HG03095 (cell line): ENCODE data around the gene RHOBTB1.
"Not testable (repeated sequence)": the region's sequence is repeated elsewhere in the genome, so short reads cannot be mapped to it uniquely, and the experiment has no call there.

Experiments used
- ATAC-seq: cut with Tn5 transposase; IDR thresholded peaks from one replicate; pipeline ENCODE4 v1.9.1; 2021; ENCODE audit warnings: moderate library complexity; ENCODE audit not compliant: unreplicated experiment

Gene RHOBTB1, protein sequence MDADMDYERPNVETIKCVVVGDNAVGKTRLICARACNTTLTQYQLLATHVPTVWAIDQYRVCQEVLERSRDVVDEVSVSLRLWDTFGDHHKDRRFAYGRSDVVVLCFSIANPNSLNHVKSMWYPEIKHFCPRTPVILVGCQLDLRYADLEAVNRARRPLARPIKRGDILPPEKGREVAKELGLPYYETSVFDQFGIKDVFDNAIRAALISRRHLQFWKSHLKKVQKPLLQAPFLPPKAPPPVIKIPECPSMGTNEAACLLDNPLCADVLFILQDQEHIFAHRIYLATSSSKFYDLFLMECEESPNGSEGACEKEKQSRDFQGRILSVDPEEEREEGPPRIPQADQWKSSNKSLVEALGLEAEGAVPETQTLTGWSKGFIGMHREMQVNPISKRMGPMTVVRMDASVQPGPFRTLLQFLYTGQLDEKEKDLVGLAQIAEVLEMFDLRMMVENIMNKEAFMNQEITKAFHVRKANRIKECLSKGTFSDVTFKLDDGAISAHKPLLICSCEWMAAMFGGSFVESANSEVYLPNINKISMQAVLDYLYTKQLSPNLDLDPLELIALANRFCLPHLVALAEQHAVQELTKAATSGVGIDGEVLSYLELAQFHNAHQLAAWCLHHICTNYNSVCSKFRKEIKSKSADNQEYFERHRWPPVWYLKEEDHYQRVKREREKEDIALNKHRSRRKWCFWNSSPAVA

DNA sequence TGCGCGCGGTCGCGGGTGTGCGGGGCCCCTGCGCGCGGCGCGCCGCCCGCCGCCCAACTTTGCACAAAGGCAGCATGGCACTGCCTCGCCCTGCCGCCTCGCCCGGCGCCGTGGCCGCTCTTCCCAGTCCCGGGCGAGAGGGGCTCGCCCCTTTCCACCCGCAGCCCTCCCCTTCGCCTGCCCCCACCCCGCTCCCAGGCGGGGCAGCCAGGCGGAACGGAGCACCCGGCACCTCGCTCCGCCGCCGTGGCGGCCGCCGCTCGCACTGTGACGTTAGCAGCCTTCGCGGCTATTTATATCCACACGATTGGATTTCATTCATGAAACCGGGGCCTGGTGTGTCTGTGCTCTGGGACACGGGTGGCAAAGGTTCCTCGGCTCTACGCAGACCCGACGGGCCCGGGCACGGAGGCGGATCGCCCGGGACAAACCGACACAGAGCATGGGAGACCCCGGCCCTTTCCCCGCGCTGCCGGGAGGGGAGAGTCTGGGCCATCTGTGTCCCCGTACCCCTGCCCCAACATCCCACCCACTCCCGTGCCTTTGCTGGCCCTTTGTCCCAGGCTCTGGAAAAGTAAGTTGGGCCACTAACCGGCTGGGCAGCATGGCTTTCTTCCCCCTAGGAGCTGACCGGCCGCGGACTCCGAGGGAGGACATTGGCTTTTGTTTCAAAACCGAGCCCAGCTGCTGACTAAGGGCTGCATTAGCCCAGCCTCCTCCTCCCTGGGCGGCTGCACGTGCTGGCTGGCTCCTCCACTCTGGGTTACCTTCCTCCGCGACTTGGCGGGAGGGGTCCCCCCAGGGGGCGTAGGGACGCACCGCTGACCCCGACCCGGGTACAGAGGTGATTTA lies at the start of gene RHOBTB1:
Gene RHOBTB1, minus strand, starts transcription at position 128 of the 852 bp plus-strand sequence. CDS start 32,643 bp downstream, outside the sequence.
- peak; percentile 44 for ATAC-seq

GRCh38 chr10:60992636-60993035 lies 48.7 kb upstream of the RHOBTB1 start:
- no peak for ATAC-seq

GRCh38 chr10:60990663-60991062 lies 46.7 kb upstream of the RHOBTB1 start:
- no peak for ATAC-seq

DNA sequence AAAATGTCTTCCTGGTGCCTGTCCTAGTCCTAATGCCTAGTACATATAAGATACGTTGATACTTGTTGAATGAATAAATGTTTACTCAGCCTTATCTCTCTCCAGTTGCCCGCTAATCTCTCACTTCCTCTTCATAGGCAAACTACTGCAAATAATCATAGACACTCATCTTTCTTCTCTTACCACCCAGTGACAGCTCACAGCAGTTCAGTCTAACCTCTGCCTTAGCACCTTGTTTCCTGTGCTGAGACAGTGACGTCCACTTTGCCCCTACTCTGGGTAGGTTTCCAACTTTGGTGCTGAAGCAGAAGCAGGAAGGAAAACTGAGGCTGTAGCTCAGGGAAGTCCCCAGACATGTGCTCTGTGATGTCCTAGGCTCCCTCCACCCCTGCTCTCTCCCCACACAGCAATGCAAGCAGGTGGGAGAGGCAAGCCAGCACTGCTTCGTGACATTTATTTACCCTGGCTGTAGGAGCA lies 45.5 kb upstream of the RHOBTB1 start:
- ATAC-seq = no peak

DNA sequence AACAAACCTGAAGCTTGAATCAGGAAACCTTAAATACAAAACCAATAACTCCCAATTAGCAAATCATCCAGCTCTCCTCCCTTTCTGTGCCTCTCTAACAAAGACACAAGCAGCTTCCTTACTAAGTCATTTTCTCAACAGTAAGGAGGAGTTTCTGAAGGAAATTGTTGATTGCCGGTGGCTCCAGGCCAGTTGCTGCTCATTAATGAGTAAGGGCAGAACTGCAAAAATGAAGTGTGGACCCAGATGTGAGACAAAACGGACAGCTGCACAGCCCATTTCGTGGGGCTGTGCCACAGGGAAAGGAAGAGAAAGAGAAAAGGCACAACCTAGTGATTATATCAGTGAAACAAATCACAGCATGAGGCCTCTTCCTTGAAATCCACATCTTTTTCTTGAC lies 42.8 kb upstream of the RHOBTB1 start:
- no peak for ATAC-seq

- ATAC-seq = no peak
Measured at GRCh38 chr10:60985951-60986350, 42.0 kb upstream of the RHOBTB1 start.

DNA sequence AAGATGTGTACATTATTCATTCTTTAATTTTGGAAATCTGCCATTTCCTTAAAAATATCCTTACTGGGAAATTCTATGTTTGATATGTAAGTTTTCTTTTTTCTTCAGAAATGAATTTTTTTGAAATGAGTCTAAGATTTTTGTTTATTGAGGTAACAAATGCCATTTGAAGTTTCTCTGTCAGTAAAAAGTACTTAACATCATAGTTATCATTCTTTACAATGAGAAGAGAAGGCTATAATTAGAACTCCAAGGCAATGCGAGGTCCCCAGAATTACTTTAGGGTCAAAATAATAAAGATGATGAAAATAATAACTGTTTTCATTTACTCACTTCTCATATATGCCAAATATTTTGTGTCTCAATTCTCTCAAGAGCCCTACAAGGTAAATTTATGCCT lies 37.0 kb upstream of the RHOBTB1 start:
- ATAC-seq = no peak

GRCh38 chr10:60979667-60980104 lies 35.7 kb upstream of the RHOBTB1 start:
- no peak for ATAC-seq

DNA sequence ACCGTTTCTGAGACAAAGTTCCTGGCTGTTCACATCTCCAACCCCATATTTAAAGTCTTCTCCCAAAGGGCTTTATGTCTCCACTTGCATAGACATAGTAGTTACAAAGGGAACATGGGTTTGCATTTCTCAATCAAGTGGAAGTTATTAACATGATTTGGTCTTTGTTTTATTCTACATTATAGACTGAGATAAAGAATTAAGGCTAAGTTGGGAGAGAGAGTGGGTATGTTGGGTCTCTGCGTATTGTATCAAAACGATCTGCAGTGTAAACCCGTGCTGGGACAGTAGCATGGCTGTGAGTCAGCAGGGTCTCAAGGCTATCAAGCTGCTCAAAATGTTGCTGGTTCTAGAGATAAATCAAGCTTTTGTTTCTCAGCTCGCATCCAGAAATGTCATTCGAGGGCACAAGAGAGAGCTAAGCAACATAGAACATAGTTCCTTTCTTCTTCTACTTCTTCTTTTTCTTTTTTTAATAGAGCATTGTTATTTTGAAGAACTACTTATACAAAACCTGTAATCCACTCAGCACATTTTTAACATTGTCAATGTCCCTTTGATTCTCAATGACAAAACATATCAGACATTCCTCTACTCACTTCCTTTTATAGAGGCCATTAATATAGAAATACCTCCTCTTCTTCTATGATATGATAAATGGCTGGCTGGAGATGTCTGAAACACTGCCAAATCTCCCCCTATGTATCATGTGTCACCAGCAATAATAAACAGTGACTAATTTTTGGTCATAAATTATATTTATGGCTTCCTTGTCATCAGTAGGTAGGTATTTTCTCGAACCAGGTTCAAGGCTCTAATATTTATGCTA lies 34.5 kb upstream of the RHOBTB1 start:
- ATAC-seq = no peak

DNA sequence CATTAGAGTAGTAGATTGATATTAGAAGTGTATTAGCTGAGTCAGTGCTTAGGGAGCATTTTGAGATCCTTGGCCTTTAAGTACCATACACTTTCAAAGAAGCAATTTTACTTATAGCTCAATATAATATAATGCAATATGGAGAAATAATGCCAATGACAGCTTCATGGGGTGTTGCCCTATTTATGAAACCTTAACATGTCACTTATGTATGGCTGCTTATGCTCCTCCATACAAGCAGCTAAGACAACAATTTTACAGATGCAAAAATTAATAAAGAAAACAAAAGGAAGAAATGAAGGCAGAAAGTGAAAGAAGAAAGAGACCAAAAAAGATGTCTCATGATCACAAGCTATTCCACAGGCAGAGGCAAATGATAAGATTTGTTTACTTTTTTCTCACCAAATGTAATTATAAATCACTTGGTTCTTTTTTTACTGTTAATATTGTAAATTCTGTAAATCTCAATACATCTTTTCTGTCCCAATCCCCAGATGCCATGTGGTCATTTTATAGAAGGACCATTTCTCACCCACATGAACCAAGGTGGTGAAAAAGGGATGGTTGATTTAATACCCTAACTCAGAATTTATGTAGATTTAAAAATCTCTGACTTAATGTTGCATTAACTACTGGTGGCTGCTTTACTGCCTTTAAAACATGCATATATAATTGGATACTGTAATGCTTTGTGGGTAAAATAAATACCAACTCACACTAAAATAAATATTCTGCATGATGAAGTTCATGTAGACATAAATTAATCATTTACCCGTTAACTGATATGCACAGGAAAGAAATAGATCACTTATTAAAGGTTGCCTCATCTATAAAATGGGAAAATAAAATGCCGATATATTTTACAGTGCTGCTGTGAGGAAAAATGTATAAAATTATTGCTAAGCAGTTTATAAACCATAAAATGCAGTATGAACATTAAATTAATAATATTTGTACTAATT lies 33.5 kb upstream of the RHOBTB1 start:
- ATAC-seq = no peak

- ATAC-seq = no peak
Measured at GRCh38 chr10:60976687-60977086, 32.7 kb upstream of the RHOBTB1 start.

DNA sequence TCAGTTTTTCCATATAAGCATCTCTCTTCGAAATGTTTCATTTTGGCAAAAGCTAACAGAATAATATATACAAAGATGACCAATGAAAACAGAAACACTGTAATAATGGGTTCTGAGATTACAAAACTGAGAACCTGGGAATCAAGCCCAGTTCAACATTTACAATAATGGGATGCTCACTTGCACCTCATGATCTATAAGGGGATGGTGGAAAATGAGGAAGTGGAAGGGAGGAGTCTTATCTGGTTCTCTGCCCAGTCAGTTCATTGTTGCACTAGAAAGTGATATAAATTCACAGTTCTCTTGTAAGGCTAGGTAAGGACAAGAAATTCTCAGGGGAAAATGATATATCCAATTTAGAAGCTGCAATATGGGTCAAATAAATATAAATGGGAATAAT lies 31.7 kb upstream of the RHOBTB1 start:
- ATAC-seq = no peak

GRCh38 chr10:60974463-60975149 lies 30.6 kb upstream of the RHOBTB1 start:
- no peak for ATAC-seq

DNA sequence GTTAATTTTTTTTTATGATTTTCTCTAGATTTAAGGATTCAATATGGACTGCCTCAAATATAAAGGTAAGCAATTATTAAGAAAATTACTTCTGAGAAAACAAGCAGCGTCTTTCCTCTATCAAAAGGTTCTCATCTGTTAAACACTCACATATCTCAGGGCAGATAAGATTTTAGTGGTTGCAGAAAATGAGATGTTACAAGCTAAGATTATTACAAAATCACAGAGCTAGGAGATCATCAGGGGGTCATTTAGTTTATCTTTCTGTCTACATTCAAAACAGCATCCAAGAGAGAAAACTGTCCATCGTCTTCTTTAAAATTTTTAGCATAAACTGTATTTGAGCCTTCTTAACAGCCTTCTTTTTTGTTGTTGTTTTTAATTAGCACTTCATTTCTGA lies 29.1 kb upstream of the RHOBTB1 start:
- ATAC-seq = no peak

DNA sequence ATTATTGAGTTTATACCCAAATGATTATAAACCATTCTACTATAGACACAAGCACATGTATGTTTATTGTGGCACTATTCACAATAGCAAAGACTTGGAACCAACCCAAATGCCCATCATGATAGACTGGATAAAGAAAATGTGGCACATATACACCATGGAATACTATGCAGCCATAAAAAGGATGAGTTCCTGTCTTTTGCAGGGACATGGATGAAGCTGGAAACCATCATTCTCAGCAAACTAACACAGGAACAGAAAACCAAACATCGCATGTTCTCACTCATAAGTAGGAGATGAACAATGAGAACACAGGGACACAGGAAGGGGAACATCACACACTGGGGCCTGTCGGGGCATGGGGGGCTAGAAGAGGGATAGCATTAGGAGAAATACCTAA lies 28.2 kb upstream of the RHOBTB1 start:
- ATAC-seq = not testable (repeated sequence)

- ATAC-seq = no peak
Measured at GRCh38 chr10:60970526-60970925, 26.5 kb upstream of the RHOBTB1 start.

- ATAC-seq = no peak
Measured at GRCh38 chr10:60968504-60968903, 24.5 kb upstream of the RHOBTB1 start.

- ATAC-seq = no peak
Measured at GRCh38 chr10:60967854-60968484, 24.0 kb upstream of the RHOBTB1 start.
